Neutrophil (primary cell): ENCODE results near the gene SLC25A41.

Source experiments
- H3K27ac ChIP-seq: fragments of 200-600 bp; sonication (generic); 2 replicates; pipeline ENCODE4 v1.5.1; 2016; ENCODE audit warnings: mild to moderate bottlenecking, moderate library complexity
- H3K27me3 ChIP-seq: fragments of 200-600 bp; sonication (generic); 2 replicates; pipeline ENCODE4 v1.6.0; 2016; ENCODE audit warnings: mild to moderate bottlenecking
- H3K36me3 ChIP-seq: fragments of 200-600 bp; sonication (generic); 2 replicates; pipeline ENCODE4 v1.5.1; 2017
- H3K4me1 ChIP-seq, 2 experiments: fragments of 200-600 bp in 1 of 2; sonication (generic) in 1 of 2; 1 replicate in 1 of 2; 2 replicates in 1 of 2; pipeline versions ENCODE4 v1.5.1 to v1.6.1; 2013 to 2016; ENCODE audit warnings: low read depth in 1 of 2, low read length in 1 of 2, mild to moderate bottlenecking in 1 of 2, moderate library complexity in 1 of 2; ENCODE audit not compliant: control insufficient read depth in 1 of 2, insufficient read depth in 1 of 2
- H3K4me3 ChIP-seq, 2 experiments: fragments of 200-600 bp in 1 of 2; sonication (generic) in 1 of 2; 1 replicate in 1 of 2; 2 replicates in 1 of 2; pipeline ENCODE4 v1.5.1; 2013 to 2016; ENCODE audit warnings: low read depth in 1 of 2, low read length in 1 of 2, mild to moderate bottlenecking in 1 of 2, moderate library complexity in 1 of 2
- H3K9me3 ChIP-seq: fragments of 200-600 bp; sonication (generic); 2 replicates; pipeline ENCODE4 v1.5.1; 2016
- CTCF ChIP-seq: fragments of 200-600 bp; sonication (generic); IDR thresholded peaks from 2 replicates; pipeline ENCODE4 v1.5.1; 2016; ENCODE audit warnings: antibody characterized with exemption

The SLC25A41 gene

GRCh38 chr19:6414793-6415590 lies 18.6 kb downstream of the SLC25A41 start:
- Histone ChIP-seq H3K9me3 (no peaks in the 10 kb centered on the region), H3K4me3 (no peak overlapping the region), H3K27ac (no peak overlapping the region), H3K27me3 (no peaks in the 10 kb centered on the region), H3K36me3 (peaks cover 63% of the 10 kb centered on the region), H3K4me1 (no peaks in the 10 kb centered on the region)
- no peak for TF ChIP-seq CTCF

- peaks cover 53% of the 10 kb centered on the region for H3K36me3 ChIP-seq
- H3K4me1 ChIP-seq, result no peaks in the 10 kb centered on the region
- no peaks in the 10 kb centered on the region for H3K9me3 ChIP-seq
- no peak overlapping the region for H3K27ac ChIP-seq
- H3K27me3 ChIP-seq, result no peaks in the 10 kb centered on the region
- H3K4me3 ChIP-seq, result no peak overlapping the region
- no peak for TF ChIP-seq CTCF
These were observed 19.6 kb downstream of the SLC25A41 start for GRCh38 chr19:6413721-6414643.

GRCh38 chr19:6413291-6413690 lies 20.3 kb downstream of the SLC25A41 start:
- Histone ChIP-seq H3K4me3 (no peak overlapping the region), H3K36me3 (peaks cover 46% of the 10 kb centered on the region), H3K4me1 (no peaks in the 10 kb centered on the region), H3K27me3 (no peaks in the 10 kb centered on the region), H3K27ac (no peak overlapping the region), H3K9me3 (no peaks in the 10 kb centered on the region)
- no peak for TF ChIP-seq CTCF

- Histone ChIP-seq H3K27me3 (no peaks in the 10 kb centered on the region), H3K4me3 (no peak overlapping the region), H3K9me3 (no peaks in the 10 kb centered on the region), H3K27ac (no peak overlapping the region), H3K4me1 (no peaks in the 10 kb centered on the region), H3K36me3 (peaks cover 39% of the 10 kb centered on the region)
- no peak for TF ChIP-seq CTCF
These were observed 21.0 kb downstream of the SLC25A41 start for GRCh38 chr19:6412447-6413091.

GRCh38 chr19:6412061-6412446 lies 21.5 kb downstream of the SLC25A41 start:
- Histone ChIP-seq H3K36me3 (peaks cover 33% of the 10 kb centered on the region), H3K9me3 (no peaks in the 10 kb centered on the region), H3K4me1 (no peaks in the 10 kb centered on the region), H3K27ac (no peak overlapping the region), H3K27me3 (no peaks in the 10 kb centered on the region), H3K4me3 (no peak overlapping the region)
- TF ChIP-seq CTCF, result no peak
